Esophagus mucosa (tissue), 1 donor: ENCODE data around the gene TBX15. TPM values are rescaled to one million over a fixed set of nuclear protein-coding genes. Genes with fewer than 3 reads are reported as not detected.

Experiments
- ATAC-seq: fragments of 200-7000 bp; cut with Tn5 transposase; one replicate; pipeline ENCODE4 v1.9.1; 2020
- total RNA-seq: library from RNA; stranded (reverse); gene quantifications from one replicate; pipeline ENCODE4 v1.2.4, GENCODE V29; 2023
- donor health status: DM: yes; HTN: yes; CAD: no.

Gene TBX15
- total RNA-seq, 1 donor from 2014 or later, result not detected

DNA sequence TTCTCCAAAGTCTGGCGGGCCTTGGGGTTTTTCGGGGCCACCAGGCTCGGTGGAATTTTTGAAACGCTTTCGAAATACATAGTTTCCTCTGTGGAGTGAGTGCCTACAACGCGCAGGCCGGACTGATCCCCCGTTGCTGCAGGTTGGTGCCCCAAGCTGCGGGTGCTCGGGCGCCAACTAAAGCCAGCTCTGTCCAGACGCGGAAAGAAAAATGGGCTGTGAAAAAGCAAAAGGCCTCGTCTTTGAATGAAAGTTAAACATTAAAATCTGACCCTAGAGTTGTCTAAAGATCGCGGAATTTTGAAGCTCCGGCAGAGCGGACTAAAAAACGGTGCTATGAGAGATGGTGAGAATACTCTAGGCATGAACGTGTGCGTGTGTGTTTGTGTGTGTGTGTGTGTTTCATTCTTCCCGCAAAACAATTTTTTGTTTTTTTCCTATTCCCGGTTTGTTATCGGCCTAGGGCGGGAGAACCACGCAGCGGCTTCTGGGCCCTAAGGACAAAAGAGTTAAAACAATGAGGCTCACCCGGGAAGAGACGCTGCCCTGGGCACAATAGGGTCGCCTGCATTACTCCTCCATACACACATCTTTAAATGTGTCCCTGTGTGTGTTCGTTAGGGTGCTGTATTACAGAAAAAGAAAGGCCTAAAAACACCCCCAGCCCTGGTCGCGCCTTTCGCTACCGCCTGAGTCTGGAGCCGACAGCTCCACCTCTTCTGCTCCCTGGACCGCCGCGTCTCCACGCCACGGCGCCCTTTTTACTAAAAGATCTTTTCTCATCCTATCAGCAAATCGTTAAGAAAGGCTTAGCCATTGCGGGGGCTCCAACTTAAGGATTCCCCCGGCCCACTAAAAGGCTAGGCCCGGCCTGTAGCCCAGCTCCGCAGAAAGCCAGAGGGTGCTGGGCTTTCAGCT is 3.2 kb downstream of the TBX15 start:
- no peak for ATAC-seq

DNA sequence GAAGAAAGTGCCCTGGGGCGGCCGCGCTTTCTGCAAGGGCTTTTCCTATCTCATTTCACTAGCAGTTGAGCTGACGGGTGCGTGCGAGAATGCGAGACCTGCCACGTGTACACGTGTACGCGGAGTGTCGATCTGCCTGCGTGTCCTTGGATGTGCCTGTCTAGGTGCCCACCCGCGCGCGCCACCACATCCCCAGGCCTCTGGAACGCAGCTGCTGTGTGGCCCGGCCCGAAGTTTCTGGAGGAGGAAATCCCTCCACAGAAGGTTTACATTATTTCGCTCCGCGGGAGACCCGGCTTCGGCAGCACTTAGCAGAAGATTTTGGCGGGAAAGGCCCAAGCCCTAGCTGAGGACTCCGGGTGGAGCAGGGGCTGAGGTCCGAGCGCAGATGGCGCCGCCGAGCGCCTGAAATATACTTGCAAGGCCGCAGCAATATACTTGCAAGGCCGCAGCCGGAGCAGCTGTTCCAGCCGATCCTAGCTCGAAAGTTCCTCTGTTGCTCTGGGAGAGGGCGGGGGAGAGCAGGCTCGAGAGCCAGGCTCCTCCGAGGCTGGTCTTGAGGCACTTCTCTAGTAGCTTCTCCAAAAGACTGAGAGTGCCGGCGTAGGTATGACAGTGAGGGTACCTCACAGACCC is 3.9 kb downstream of the TBX15 start:
- ATAC-seq, result no peak

- no peak for ATAC-seq
These were observed 4.5 kb downstream of the TBX15 start for GRCh38 chr1:118983558-118984041.

DNA sequence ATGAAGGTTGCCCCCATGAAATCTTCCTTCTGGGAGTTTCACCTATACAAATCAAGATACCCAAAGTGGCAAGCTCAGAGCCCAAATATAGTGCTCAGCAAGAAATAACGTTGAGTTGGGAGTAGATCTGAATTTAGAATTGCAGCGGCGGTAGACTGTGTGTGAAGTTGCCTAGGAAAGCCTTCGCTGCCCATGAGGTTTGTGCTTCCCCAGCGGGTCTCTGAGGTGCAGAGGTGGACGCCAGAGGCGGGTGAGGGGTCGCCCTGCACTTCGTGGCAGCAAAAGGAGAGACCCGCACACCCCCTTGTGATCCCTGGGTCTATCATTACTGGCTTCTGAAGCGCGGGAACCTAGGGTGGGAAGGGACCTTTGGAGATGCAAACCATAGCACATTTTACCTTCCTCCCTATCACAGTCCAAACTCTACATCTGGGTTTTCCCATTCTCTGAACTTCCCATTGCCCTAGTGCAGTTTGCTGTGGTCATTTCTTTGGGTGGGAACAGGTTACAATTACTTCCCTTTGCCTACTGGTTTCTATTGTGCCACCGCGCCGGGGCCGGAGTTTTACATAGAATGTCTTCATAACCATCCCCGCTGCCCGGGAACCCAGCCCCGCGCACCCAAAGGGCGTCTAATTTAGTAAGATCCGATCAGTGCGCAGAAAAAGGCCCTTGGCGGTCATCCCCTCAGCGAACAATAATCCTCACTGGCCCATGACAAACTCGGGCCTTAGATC is 5.2 kb downstream of the TBX15 start:
- no peak for ATAC-seq

GRCh38 chr1:118982266-118982665 is 5.9 kb downstream of the TBX15 start:
- no peak for ATAC-seq

DNA sequence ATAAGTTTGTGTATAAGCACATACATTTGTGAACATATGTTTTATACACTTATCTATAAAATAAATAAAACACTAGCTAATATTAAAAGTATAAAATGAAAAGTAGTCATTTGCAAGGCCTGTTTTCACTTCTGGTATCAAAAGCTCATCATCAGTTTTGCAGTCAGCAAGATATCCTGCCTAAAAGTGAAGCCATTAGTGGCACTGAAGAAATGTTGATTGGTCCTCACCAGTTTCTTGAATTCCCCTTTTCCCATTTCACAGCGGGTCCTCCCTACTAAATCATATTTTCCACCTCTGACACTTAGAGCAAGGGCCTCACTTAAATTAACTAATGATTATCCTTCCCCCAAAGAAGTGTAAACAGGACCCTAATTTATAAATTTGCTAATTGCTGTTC is 6.7 kb downstream of the TBX15 start:
- no peak for ATAC-seq

- no peak for ATAC-seq
These were observed 8.2 kb downstream of the TBX15 start for GRCh38 chr1:118979754-118980575.

DNA sequence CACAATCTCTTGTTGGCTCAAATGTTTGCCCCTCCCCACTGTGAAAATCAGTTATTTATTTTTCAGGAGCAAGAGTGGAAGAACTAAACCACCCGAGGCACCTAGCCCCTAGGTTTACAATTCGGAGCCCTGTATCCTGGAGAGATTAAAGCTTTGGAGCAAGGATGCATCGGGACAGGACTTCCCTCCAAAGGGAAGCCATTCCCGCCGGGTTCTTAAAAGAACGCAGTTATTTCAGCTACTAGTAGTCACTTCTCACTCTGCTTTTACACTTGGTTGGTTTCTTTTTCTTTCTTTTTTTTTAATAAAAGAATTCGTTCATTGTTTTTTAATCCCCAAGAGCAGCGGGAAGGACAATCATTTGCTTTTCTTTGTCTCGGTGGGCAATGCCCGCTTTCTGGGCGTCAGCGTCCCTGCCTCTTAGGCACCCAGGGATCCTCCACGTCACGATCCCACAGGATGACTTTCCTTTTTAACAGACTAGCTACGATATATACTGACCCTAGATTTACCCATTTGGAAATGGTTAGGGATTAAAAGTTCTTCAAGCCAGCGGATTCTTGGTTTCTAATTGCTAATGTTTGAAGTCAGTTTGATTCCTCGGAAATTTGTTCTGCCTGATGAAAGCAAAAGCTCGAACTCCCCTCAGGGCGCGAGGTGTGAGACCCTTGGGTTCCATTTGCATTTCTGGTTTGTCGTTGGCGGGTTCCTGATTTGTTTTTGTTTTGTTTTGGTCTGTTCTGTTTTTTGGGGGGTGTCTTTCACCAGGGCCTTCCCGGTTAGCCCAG is 9.0 kb downstream of the TBX15 start:
- no peak for ATAC-seq

- ATAC-seq, result no peak
These were observed 10.5 kb downstream of the TBX15 start for GRCh38 chr1:118977600-118977999.

DNA sequence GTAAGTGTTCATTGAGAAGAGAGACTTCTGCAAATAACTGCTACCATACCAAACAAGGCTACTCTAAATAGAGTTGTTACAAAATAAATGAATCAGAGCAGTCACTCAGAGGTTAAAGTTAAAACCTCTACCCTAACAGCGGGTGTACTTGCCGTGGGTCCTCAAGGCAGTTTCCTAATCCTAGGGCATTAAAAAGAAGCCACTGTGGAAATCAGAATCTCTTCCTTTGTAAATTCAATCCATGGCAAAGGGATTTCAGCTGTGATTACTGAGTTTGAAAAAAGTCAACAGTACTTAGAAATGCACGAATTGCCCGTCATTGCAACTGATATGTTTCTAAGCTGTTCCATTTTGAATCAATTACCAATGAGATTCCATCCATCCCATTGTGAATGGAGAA is 13.5 kb downstream of the TBX15 start:
- ATAC-seq, result no peak

DNA sequence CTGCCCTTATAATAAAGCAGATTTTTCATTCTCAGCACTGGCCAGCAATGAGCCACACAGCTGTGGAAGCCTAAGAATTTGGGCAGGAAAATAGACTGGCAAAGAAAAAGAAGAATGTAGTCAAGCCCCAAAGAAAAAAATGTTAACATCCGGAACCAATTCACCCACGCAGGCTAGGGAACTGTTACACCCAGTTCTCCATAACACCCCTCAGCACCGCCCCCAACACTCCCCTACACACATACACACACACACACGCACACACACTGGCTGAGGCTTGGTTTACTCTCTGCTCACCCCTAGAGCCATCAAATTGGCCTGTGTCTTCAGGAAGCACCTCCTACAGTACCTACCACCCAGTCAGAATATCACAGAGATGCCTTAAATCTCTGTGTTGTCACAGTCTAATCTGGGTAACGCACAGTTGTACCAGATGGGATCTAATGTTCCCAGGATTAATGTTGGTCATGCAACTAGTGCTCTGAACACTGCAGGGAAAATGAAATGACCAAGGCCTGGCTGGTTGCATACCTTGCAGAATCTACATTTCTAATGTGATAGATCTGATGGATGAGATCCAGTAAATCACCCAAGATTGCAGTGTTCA is 14.5 kb downstream of the TBX15 start:
- no peak for ATAC-seq

GRCh38 chr1:118973032-118973431 is 15.1 kb downstream of the TBX15 start:
- no peak for ATAC-seq

- ATAC-seq, result no peak
These were observed 17.7 kb downstream of the TBX15 start for GRCh38 chr1:118970451-118970850.

DNA sequence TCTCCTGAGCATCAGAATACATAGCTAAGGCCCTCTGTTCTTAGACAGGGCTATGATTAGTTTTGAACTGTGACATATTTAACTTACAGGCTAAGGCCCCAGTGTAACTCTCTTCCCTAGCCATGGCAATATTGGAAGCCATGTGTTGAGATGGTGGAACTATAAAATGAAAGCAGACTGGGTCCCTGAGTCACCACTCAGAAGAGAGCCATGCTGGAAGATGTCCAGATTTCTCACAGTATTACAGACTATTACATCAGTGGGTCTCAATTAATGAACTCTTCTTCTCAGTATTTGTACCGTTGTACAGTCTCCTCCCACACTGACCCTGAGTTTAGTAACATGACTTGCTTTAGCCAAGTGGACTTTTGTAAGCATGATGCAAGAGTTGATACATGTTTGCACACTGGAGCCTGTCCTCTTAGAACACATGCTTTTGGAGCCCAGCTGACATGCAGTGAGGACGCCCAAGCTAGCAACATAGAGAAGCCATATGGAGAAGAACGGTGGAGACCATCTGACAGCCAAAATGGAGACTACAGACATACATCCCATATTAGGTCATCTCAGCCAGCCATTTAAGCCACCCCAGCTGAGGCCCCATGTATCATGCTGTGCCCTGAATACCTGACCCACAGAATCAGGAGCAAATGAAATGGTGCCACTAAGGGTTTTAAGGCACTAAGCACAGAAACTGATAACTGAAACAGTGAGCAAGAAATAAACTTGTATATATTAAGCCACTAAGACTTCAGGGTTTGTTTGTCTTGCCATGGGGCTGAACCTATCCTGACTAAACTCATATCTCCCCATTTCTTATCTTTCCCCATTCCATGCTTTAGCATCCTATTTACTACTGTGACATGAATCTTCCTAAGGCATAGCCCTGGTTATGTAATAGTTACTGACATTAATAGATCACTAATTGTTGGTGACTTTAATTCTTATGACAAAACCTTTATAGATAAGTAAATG is 24.4 kb downstream of the TBX15 start:
- ATAC-seq, result peak; percentile 52

DNA sequence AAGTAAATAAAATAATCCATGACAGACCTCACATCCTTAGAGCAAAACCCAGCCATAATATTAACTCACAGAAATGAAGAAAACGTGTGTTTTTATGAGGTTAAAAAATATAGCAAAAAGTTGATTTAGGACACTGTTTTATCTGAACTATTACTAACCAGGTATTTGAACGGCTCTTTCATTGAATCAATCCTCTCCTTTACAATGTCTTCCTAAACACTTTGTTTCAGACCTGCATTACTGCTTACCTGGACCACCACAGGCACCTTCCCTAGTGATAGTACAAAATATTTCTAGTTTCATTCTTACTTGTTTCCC is 25.0 kb downstream of the TBX15 start:
- no peak for ATAC-seq

DNA sequence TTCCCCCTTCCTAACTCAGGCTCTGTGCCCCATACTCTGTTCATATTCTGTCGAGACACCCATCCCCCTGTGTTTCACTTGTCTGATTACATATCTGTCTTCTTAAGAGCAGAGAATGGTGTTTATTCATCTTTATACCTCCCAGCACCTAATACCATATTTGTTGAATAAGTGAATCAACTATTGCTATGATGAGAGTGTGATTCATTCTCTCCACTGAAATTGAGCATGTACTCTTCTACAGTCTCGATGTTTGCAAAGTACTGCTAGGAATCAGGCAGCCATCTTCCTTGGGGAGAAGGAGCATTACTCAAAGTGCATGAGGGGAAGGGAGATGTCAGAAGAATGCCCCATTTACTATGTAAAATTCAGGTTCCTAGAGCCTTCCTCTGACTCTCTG is 27.0 kb downstream of the TBX15 start:
- ATAC-seq, result no peak

DNA sequence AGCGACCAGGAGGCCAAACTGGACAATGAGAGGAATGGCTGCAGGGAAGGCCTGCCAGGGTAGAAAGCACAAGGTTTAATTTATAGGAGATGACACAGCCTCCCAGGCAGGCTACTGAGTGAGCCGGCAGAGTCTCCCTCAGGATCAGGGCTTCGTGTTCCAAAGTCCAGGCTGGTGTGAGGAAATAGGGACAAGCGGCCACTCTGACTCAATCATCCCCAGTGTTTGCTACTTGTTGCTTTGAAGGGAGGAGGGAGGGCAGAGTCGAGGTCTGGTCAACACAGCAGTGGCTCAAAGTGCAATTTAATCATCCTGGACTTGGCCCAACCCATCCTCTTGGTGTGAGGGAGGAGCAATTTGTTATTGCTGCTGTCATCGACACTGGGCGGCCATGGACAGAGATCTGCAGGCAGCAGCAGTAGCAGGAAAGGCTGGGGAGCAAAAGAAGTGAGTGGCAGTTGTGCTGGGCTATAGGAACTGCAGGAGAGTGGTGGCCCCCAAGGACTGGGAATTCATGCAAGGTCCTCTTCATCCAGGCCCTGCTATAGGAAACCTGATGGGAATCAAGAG is 27.5 kb downstream of the TBX15 start:
- no peak for ATAC-seq

- no peak for ATAC-seq
These were observed 28.0 kb downstream of the TBX15 start for GRCh38 chr1:118960026-118960561.

- no peak for ATAC-seq
These were observed 29.1 kb downstream of the TBX15 start for GRCh38 chr1:118958937-118959631.
